Measurements from ENCODE around the gene ASPM.

Gene ASPM

GRCh38 chr1:197146101-197147095 is at the start of gene ASPM:
TSS of gene ASPM (minus strand) at chr1:197146669. CDS start at chr1:197146437, 232 bp downstream.
- DNase-seq, result peak; percentile 96

- DNase-seq, result no peak
These were observed 48.6 kb upstream of the ASPM start for GRCh38 chr1:197195100-197195499.

- no peak for DNase-seq
These were observed 37.7 kb upstream of the ASPM start for GRCh38 chr1:197184190-197184589.

- no peak for DNase-seq
These were observed 36.8 kb upstream of the ASPM start for GRCh38 chr1:197183195-197183748.

GRCh38 chr1:197182716-197183115 is 36.2 kb upstream of the ASPM start:
- no peak for DNase-seq

- DNase-seq, result no peak
These were observed 35.5 kb upstream of the ASPM start for GRCh38 chr1:197181982-197182381.

- no peak for DNase-seq
These were observed 33.9 kb upstream of the ASPM start for GRCh38 chr1:197180252-197180878.

- DNase-seq, result no peak
These were observed 32.5 kb upstream of the ASPM start for GRCh38 chr1:197178998-197179397.

- no peak for DNase-seq
These were observed 28.3 kb upstream of the ASPM start for GRCh38 chr1:197174818-197175217.

- no peak for DNase-seq
These were observed 27.4 kb upstream of the ASPM start for GRCh38 chr1:197173571-197174507.

GRCh38 chr1:197171531-197171930 is 25.1 kb upstream of the ASPM start:
- DNase-seq, result no peak

GRCh38 chr1:197170538-197170937 is 24.1 kb upstream of the ASPM start:
- DNase-seq, result no peak

GRCh38 chr1:197159461-197159860 is 13.0 kb upstream of the ASPM start:
- no peak for DNase-seq

- DNase-seq, result no peak
These were observed 10.2 kb upstream of the ASPM start for GRCh38 chr1:197156692-197157091.

GRCh38 chr1:197152662-197153061 is 6.2 kb upstream of the ASPM start:
- DNase-seq, result no peak

- no peak for DNase-seq
These were observed 4.7 kb upstream of the ASPM start for GRCh38 chr1:197151185-197151584.

GRCh38 chr1:197150336-197151005 is 4.0 kb upstream of the ASPM start:
- no peak for DNase-seq

- no peak for DNase-seq
These were observed 2.9 kb upstream of the ASPM start for GRCh38 chr1:197149340-197149739.

GRCh38 chr1:197145446-197146024 is 934 bp downstream of the ASPM start:
- DNase-seq, result no peak

GRCh38 chr1:197144570-197145325 is 1.7 kb downstream of the ASPM start:
- DNase-seq, result no peak

- DNase-seq, result no peak
These were observed 3.2 kb downstream of the ASPM start for GRCh38 chr1:197143276-197143675.
